ENCODE measurements around the gene TBX19.
A peak's percentile ranks its signal among the peaks of the same experiment; 100 is the strongest.

The TBX19 gene

GRCh38 chr1:168285521-168285790, 4.8 kb downstream of the TBX19 start:
- no peak for DNase-seq

GRCh38 chr1:168285971-168286927, 5.6 kb downstream of the TBX19 start:
- no peak for DNase-seq

GRCh38 chr1:168287237-168287664, 6.6 kb downstream of the TBX19 start:
- peak; percentile 34 for DNase-seq

- DNase-seq = no peak
Observed at GRCh38 chr1:168288311-168289052, 7.8 kb downstream of the TBX19 start.

GRCh38 chr1:168291222-168291837, 10.7 kb downstream of the TBX19 start:
- no peak for DNase-seq

- no peak for DNase-seq
Observed at GRCh38 chr1:168293356-168293755, 12.7 kb downstream of the TBX19 start.

GRCh38 chr1:168295411-168296114, 14.9 kb downstream of the TBX19 start:
- DNase-seq = no peak

- DNase-seq = no peak
Observed at GRCh38 chr1:168297019-168297730, 16.5 kb downstream of the TBX19 start.

GRCh38 chr1:168298446-168298845, 17.8 kb downstream of the TBX19 start:
- no peak for DNase-seq

- DNase-seq = no peak
Observed at GRCh38 chr1:168300626-168301025, 19.9 kb downstream of the TBX19 start.

GRCh38 chr1:168301664-168302320, 21.1 kb downstream of the TBX19 start:
- DNase-seq = no peak

- no peak for DNase-seq
Observed at GRCh38 chr1:168303716-168304540, 23.3 kb downstream of the TBX19 start.

- DNase-seq = no peak
Observed at GRCh38 chr1:168304865-168305264, 24.2 kb downstream of the TBX19 start.

- DNase-seq = peak; percentile 26
Observed at GRCh38 chr1:168312718-168313604, 32.3 kb downstream of the TBX19 start.

- DNase-seq = no peak
Observed at GRCh38 chr1:168316142-168316541, 35.5 kb downstream of the TBX19 start.

GRCh38 chr1:168317309-168317708, 36.6 kb downstream of the TBX19 start:
- no peak for DNase-seq

GRCh38 chr1:168319691-168320090, 39.0 kb downstream of the TBX19 start:
- DNase-seq = no peak

GRCh38 chr1:168320149-168320548, 39.5 kb downstream of the TBX19 start:
- no peak for DNase-seq

- DNase-seq = peak; percentile 39
Observed at GRCh38 chr1:168320800-168321450, 40.2 kb downstream of the TBX19 start.
